Midbrain (tissue), 1 donor: ENCODE measurements around the gene TWSG1.
A peak's percentile ranks its signal among the peaks of the same experiment; 100 is the strongest.
"Not testable (repeated sequence)": the region's sequence is repeated elsewhere in the genome, so short reads cannot be mapped to it uniquely, and the experiment has no call there.

Experiments
- DNase-seq: peaks from one replicate; lab custom pipeline; 2025; lab: John Stamatoyannopoulos, UW

Gene TWSG1

GRCh38 chr18:9426753-9427152 is 92.2 kb downstream of the TWSG1 start:
- DNase-seq, result no peak

GRCh38 chr18:9428301-9428706 is 93.7 kb downstream of the TWSG1 start:
- DNase-seq, result no peak

GRCh38 chr18:9428862-9429661 is 94.5 kb downstream of the TWSG1 start:
- DNase-seq, result peak; percentile 17

GRCh38 chr18:9429662-9429993 is 95.1 kb downstream of the TWSG1 start:
- no peak for DNase-seq

DNA sequence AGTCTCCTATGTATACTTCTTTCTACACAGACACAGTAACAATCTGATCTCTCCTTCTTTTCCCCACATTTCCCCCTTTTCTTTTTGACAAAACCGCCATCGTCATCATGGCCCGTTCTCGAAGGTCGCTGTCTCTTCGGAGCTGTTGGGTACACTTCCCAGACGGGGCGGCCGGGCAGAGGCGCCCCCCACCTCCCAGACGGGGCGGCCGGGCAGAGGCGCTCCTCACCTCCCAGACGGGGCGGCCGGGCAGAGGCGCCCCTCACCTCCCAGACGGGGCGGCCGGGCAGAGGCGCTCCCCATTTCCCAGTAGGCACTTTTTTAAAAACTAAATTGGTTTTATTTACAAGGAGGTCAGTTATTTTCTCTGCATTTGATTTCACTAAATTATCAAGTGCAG is 95.7 kb downstream of the TWSG1 start:
- DNase-seq, result not testable (repeated sequence)

- no peak for DNase-seq
These were observed 96.7 kb downstream of the TWSG1 start for GRCh38 chr18:9431296-9431695.

DNA sequence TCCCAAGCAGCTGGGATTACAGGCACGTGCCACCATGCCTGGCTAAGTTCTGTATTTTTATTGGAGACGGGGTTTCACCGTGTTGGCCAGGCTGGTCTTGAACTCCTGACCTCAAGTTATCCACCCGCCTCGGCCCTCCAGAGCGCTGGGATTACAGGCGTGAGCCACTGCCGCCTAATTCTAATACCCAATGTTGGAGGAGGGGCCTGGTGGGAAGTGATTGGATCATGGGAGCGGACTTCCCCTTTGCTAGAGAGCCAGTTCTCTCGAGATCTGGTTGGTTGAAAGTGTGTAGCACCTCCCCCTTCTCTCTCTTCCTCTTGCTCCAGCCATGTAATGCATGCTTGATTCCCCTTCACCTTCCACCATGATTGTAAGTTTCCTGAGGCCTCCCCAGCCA is 98.5 kb downstream of the TWSG1 start:
- not testable (repeated sequence) for DNase-seq

DNA sequence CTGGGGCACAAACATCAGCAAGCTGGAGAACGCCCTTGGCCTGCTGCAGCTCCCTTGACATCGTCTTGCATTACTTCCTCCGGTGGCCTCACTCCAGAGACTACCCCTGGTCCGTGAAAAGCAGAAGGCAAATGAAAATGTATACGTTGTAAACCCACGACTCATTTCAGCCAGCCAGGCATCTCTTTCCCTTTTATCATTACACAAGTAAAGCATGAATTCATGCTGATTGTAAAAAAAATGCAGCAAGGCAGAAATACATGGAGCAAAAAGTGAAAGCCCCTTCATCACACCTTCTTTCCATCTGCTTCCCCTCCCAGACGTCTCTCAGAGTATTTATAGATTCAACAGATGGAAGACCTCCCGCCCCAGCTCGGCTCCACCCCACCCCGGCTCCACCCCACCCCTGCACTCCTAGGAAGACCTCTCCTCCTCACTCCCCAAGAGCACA is 99.1 kb downstream of the TWSG1 start:
- DNase-seq, result no peak

DNA sequence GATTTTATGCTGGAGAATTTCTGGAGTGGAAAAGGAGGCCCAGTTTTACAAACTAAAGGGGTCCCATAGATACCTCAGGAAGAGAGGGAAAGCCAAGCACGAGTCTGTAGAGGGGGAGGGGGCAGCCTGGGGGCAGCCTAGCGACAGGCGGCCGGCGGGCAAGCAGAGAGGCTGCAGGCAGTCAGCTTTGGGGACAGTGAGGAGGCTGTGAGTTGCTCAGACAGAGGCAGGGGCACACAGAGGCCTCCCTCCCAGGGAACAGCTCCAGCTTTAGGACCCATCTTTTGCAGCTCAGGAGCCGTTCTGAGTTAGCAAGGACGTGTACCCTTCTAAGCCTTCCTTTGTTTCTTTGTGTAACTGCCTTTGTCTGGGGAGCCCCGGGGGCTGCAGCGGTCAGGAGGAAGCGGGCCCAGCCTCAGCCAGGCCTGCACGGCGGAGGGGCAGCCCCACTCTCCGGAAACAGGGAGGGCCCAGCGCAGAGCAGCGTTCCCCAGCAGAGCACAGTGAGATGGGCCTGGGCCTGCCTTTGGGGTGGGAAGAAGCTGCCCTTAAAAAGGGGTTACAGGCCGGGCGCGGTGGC is 99.6 kb downstream of the TWSG1 start:
- no peak for DNase-seq

GRCh38 chr18:9435041-9435440 is 100.5 kb downstream of the TWSG1 start:
- no peak for DNase-seq

- no peak for DNase-seq
These were observed 101.8 kb downstream of the TWSG1 start for GRCh38 chr18:9436206-9436929.

DNA sequence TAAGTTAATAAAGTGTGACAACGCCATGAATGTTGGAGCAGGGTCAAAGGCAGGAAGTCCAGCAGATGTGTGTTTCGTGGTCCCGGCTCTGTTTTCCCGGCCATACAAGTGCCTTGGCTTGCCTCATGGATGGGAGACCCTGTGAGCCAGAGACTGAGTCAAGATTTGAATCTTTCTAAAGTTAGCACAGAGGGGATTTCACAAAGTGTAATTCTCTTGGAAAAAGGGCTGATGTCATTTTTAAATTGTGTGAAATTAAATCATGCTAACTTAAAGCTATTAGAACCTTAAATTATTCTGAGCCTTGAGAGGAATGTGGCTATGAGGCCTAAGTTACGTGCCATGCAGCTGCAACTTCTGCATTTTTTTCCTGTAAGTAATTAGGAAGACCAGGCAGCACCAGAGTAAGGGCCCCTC is 102.5 kb downstream of the TWSG1 start:
- DNase-seq, result no peak

GRCh38 chr18:9437672-9438071 is 103.1 kb downstream of the TWSG1 start:
- no peak for DNase-seq

- DNase-seq, result no peak
These were observed 106.5 kb downstream of the TWSG1 start for GRCh38 chr18:9441061-9441460.

DNA sequence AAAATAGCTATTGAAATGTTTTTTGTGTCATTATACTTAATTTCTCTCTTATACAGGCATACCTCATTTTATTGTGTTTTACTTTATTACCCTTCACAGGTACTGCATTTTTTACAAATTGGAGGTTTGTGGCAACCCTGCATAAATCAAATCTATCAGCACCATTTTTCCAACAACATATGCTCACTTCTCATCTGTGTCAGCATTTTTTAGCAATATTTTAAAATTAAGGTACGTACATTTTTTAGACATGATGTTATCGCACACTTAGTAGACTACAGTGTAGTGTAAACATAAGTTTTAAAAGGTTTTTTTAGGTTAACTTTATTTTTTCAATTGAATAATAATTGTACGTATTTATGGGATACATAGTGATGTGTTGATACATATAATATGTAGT is 110.0 kb downstream of the TWSG1 start:
- DNase-seq, result no peak

DNA sequence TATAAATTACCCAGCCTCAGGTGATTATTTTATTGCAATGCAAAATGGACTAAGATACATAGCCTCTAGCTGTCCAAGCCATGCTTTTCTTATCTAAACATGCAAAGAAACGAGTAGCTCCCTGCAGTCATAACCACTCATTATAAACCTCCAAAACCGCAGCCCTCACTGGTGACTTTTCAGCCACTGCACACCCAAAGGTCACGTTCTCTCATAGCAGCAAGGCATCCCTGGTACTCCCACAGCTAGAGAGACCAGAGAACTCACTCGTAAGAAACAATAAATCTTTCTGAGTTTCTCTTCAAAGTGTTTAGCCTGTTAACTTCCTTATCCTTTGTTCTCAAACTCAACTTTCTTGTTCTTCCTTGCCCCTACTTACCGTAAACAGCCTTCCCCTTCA is 112.3 kb downstream of the TWSG1 start:
- DNase-seq, result no peak

DNA sequence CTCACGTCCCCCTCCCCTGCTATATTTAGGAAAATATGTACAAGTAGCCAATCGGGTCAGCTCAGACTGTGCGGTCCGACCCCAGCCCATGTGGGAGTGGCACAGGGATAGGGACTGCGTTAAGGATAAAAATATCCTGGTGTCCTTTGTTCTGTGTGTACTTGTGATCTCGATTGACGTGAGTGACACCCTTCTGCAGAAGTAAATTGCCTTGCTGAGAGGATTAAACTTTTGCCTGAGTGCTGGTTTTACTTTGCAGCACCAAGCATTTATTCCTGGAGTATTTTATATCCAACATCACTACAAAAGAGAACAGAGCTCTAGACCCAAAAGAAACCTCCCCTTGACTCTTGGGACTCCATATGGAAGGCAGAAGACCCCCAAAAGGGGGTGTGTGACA is 112.8 kb downstream of the TWSG1 start:
- DNase-seq, result no peak

- DNase-seq, result no peak
These were observed 115.2 kb downstream of the TWSG1 start for GRCh38 chr18:9449600-9450414.

DNA sequence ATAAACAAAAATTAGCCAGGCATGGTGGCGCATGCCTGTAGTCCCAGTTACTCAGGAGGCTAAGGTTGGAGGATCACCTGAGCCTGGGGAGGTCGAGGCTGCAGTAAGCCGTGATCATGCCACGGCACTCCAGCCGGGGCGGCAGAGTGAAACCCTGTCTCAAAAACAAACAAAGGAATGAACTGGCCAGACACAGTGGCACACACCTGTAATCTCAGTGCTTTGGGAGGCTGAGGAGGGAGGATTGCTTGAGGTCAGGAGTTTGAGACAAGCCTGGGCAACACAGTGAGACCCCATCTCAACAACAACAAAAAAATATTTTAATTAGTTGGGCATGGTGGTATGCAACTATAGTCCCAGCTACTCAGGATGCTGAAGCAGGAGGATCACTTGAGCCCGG is 116.3 kb downstream of the TWSG1 start:
- DNase-seq, result not testable (repeated sequence)
